HG02759 (cell line): ENCODE results near the gene TMCO1.
A peak's percentile ranks its signal among the peaks of the same experiment; 100 is the strongest.
"Not testable (repeated sequence)": the region's sequence is repeated elsewhere in the genome, so short reads cannot be mapped to it uniquely, and the experiment has no call there.

Experiments
- ATAC-seq: cut with Tn5 transposase; IDR thresholded peaks from one replicate; pipeline ENCODE4 v1.9.1; 2021; ENCODE audit warnings: mild to moderate bottlenecking, moderate library complexity; ENCODE audit not compliant: unreplicated experiment

Gene TMCO1

DNA sequence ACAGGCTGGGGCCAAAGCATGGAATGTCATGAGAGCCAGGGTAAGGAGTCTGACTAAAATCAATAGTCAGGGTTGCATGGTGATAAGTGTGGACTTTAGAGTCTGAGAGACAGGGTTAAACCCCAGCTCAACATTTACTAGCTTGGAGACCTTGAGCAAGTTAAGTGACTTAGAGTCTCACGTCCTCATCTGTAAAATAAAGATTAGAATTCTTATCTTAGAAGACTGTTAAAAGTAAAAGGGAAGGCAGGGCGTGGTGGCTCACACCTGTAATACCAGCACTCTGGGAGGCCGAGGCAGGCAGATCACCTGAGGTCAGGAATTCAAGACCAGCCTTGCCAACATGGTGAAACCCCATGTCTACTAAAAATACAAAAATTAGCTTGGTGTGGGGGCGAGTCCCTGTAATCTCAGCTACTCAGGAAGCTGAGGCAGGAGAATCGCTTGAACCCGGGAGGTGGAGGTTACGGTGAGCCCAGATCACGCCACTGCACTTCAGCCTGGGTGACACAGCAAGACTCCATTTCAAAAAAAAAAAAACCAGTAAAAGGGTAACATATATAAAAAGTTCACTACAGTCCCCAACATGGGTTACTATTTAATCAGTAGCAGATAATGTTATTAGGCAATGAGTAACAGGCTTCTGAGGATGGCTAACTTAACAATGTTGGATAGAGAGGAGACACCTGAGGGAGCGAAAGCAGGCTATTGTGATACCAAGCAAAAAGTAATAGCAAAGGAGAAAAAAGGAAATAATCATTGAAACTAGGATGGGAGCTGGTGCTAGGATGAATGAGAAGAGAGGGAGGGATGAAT lies 20.8 kb downstream of the TMCO1 start:
- ATAC-seq = no peak

GRCh38 chr1:165744913-165745312 lies 23.8 kb downstream of the TMCO1 start:
- ATAC-seq = not testable (repeated sequence)

GRCh38 chr1:165742194-165742593 lies 26.5 kb downstream of the TMCO1 start:
- no peak for ATAC-seq

- peak; percentile 94 for ATAC-seq
These were observed 29.9 kb downstream of the TMCO1 start for GRCh38 chr1:165738794-165739193.

GRCh38 chr1:165737196-165737595 lies 31.5 kb downstream of the TMCO1 start:
- no peak for ATAC-seq

- ATAC-seq = no peak
These were observed 33.8 kb downstream of the TMCO1 start for GRCh38 chr1:165734906-165735305.

DNA sequence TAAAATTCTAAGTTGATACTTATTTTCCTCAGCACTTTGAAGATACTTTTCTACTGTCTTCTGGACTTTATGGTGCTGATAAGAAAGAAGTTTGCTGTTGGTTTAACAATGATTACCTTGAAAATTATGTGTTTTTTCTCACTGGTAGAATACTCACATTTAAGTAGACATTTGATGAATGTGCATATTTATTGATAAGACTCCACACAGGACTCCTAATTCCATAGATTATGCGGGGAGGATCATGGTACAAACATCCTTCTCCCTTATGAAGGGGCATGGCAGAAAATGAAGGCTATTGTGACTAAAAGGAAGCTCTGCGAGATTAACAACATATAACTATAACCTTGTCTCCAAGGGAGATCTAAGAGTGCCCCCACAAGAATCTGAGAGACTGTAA lies 41.8 kb downstream of the TMCO1 start:
- ATAC-seq = no peak

DNA sequence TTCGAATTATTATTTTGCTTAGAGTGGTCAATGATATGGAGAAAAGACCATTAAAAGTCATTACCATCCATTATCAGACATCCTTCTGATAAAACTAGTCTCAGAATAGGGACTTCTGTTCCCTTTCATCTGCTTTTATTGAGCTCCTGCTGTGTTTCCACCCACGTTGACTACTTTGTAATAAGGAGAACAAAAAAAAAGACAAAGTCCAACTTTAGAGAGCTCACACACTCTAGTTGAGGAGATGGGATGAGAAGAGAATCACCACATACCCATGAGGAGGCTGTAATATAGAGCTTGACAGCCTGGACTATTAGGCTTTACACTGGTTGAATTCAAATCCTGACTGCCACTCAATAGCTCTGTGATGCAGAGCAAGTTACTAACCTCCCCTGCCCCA lies 42.5 kb downstream of the TMCO1 start:
- no peak for ATAC-seq

GRCh38 chr1:165717918-165718515 lies 50.7 kb downstream of the TMCO1 start:
- peak; percentile 66 for ATAC-seq

DNA sequence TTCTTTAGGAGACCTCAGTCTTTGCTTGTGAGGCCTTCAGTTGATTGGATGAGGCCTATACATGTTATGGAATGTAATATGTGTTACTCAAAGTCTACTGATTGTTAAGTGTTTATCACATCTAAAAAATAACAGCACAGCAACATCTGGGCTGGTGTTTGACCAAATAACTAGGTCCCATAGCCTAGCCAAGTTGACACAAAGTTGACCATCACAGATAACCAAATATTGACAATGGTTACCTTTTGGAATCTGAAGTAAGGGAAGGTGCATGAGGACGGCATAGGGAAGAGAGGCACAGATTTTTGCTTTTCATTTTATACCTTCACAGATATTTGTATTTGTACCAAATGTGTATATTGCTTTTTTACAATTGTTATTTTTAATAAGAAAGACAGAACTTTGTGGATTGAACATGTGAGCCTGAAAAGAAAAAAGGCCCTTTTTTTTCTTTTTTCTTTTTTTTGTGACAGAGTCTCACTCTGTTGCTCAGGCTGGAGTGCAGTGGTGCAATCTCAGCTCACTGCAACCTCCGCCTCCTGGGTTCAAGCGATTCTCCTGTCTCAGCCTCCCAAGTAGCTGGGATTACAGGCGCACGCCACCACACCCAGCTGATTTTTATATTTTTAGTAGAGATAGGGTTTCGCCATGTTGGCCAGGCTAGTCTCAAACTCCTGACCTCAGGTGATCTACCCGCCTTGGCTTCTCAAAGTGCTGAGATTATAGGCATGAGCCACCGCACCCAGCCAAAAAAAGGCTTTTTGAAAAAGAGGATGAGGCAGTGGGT lies 52.2 kb downstream of the TMCO1 start:
- ATAC-seq = not testable (repeated sequence)

- ATAC-seq = no peak
These were observed 55.9 kb downstream of the TMCO1 start for GRCh38 chr1:165712764-165713163.

DNA sequence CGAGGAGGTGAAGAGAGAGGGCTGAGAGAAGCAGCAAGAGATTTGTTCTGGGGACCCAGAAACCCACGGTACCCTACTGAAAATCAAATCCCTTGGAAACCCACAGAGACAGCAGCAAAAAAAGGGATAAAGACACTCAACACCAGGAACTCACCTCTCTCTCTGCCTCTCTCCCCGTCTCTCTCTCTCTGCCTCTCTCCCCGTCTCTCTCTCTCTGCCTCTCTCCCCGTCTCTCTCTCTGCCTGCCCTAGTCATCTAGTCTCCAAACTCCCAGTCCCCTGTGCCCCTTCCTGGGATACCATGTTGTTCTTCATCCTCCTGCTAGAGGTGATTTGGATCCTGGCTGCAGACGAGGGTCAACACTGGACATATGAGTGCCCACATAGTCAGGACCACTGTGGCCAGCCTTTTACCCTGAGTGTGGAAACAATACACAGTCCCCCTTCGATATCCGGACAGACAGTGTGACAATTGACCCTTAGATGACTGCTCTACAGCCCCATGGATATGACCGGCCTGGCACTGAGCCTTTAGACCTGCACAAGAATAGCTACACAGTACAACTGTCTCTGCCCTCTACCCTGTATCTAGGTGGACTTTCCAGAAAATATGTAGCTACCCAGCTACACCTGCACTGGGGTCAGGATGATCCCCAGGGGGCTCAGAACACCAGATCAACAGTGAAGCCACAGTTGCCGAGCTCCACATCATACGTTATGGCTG lies 60.5 kb downstream of the TMCO1 start:
- no peak for ATAC-seq

DNA sequence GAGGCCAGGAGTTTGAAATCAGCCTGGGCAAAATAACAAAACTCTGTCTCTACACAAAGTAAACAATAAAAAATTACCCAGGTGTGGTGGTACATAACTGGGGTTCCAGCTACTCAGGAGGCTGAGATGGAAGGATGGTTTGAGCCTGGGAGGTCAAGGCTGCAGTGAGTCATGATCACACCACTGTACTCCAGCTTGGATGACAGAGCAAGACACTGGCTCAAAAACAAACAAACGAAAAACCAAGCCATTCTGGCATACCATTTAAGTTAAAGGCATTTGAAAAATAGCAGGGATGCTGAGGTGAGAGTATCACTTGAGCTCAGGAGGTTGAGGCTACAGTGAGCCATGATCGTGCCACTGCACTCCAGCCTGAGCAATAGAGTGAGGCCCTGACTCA lies 65.0 kb downstream of the TMCO1 start:
- ATAC-seq = no peak

- not testable (repeated sequence) for ATAC-seq
These were observed 66.7 kb downstream of the TMCO1 start for GRCh38 chr1:165701922-165702321.

- no peak for ATAC-seq
These were observed 69.1 kb downstream of the TMCO1 start for GRCh38 chr1:165699577-165699976.

- ATAC-seq = no peak
These were observed 70.0 kb downstream of the TMCO1 start for GRCh38 chr1:165698761-165699052.

- ATAC-seq = peak; percentile 95
These were observed 70.5 kb downstream of the TMCO1 start, which contains the start of gene ALDH9A1 for GRCh38 chr1:165697881-165698760. TSS of gene ALDH9A1 (minus strand) at chr1:165698562. CDS start at chr1:165698558, 4 bp downstream.

GRCh38 chr1:165697491-165697880 lies 71.2 kb downstream of the TMCO1 start:
- ATAC-seq = no peak

- no peak for ATAC-seq
These were observed 72.0 kb downstream of the TMCO1 start for GRCh38 chr1:165696625-165697100.

GRCh38 chr1:165695031-165695430 lies 73.6 kb downstream of the TMCO1 start:
- no peak for ATAC-seq
